ENCODE results near the gene ATP10B. TPM values are rescaled to one million over a fixed set of nuclear protein-coding genes. Genes with fewer than 3 reads are reported as not detected.

ATP10B gene
- total RNA-seq, 1 donor from 2014 or later = not detected

GRCh38 chr5:160787240-160787639 lies 64.8 kb downstream of the ATP10B start:
- TF ChIP-seq CTCF (IDR thresholded peaks at IDR 0.05; ENCODE audit: borderline replicate concordance) = no peak
- Histone ChIP-seq H3K9me3 (replicated peaks) (no peaks in the 10 kb centered on the region), H3K4me3 (no peak overlapping the region), H3K4me1 (no peaks in the 10 kb centered on the region), H3K36me3 (no peaks in the 10 kb centered on the region), H3K27ac (replicated peaks) (no peak overlapping the region), H3K27me3 (ENCODE audit: low read depth) (no peaks in the 10 kb centered on the region)
- intact Hi-C loops (cut with micrococcal nuclease) = no loop called here
- DNase-seq = no peak

GRCh38 chr5:160774666-160775315 lies 77.2 kb downstream of the ATP10B start:
- intact Hi-C loops (cut with micrococcal nuclease) = no loop called here
- Histone ChIP-seq H3K36me3 (no peaks in the 10 kb centered on the region), H3K4me1 (no peaks in the 10 kb centered on the region), H3K9me3 (replicated peaks) (no peaks in the 10 kb centered on the region), H3K27ac (replicated peaks) (no peak overlapping the region), H3K27me3 (ENCODE audit: low read depth) (peaks cover 19% of the 10 kb centered on the region), H3K4me3 (no peak overlapping the region)
- DNase-seq = no peak
- no peak for TF ChIP-seq CTCF (IDR thresholded peaks at IDR 0.05; ENCODE audit: borderline replicate concordance)

GRCh38 chr5:160773646-160774410 lies 78.2 kb downstream of the ATP10B start:
- no peak for DNase-seq
- no peak overlapping the region for H3K4me3 ChIP-seq

GRCh38 chr5:160772854-160773253 lies 79.2 kb downstream of the ATP10B start:
- no peak for DNase-seq

More at GRCh38 chr5:160773646-160774410, 78.2 kb downstream of the ATP10B start:
- no peaks in the 10 kb centered on the region for H3K36me3 ChIP-seq
- H3K27ac ChIP-seq (replicated peaks) = no peak overlapping the region
- no peaks in the 10 kb centered on the region for H3K9me3 ChIP-seq (replicated peaks)
- intact Hi-C loops (cut with micrococcal nuclease) = no loop called here
- peaks cover 19% of the 10 kb centered on the region for H3K27me3 ChIP-seq (ENCODE audit: low read depth)
- H3K4me1 ChIP-seq = no peaks in the 10 kb centered on the region
- no peak for TF ChIP-seq CTCF (IDR thresholded peaks at IDR 0.05; ENCODE audit: borderline replicate concordance)

GRCh38 chr5:160770718-160771117 lies 81.3 kb downstream of the ATP10B start:
- H3K9me3 ChIP-seq (replicated peaks) = no peaks in the 10 kb centered on the region
- H3K27ac ChIP-seq (replicated peaks) = no peak overlapping the region
- intact Hi-C loops (cut with micrococcal nuclease) = no loop called here
- no peak for TF ChIP-seq CTCF (IDR thresholded peaks at IDR 0.05; ENCODE audit: borderline replicate concordance)
- no peaks in the 10 kb centered on the region for H3K36me3 ChIP-seq
- no peaks in the 10 kb centered on the region for H3K4me1 ChIP-seq
- no peak overlapping the region for H3K4me3 ChIP-seq
- DNase-seq = no peak
- peaks cover 7% of the 10 kb centered on the region for H3K27me3 ChIP-seq (ENCODE audit: low read depth)

More at GRCh38 chr5:160772854-160773253, 79.2 kb downstream of the ATP10B start:
- Histone ChIP-seq H3K27me3 (ENCODE audit: low read depth) (peaks cover 19% of the 10 kb centered on the region), H3K9me3 (replicated peaks) (no peaks in the 10 kb centered on the region), H3K36me3 (no peaks in the 10 kb centered on the region), H3K27ac (replicated peaks) (no peak overlapping the region), H3K4me1 (no peaks in the 10 kb centered on the region), H3K4me3 (no peak overlapping the region)
- TF ChIP-seq CTCF (IDR thresholded peaks at IDR 0.05; ENCODE audit: borderline replicate concordance) = no peak
- intact Hi-C loops (cut with micrococcal nuclease) = no loop called here
